Kidney (tissue), 14 donors: Measurements from ENCODE around the gene LRRC8C. TPM values are rescaled to one million over a fixed set of nuclear protein-coding genes. Genes with fewer than 3 reads are reported as not detected.

Experiments used
- DNase-seq, 5 donors: peaks; one replicate each; pipeline ENCODE4 v3.0.0-alpha.2; 2013 to 2020
- FAIRE-seq: peaks from 2 replicates; lab custom pipeline; 2012; peaks lifted over from hg19 to GRCh38; lab: Jason Lieb, UNC
- H3K27ac ChIP-seq, 2 donors: one replicate each; pipeline ENCODE4 v1.7.0; 2013; ENCODE audit warnings: low read depth in 2 of 2, low read length in 2 of 2, inconsistent platforms in 1 of 2
- H3K27me3 ChIP-seq: one replicate; pipeline ENCODE4 v1.7.1; 2013; ENCODE audit warnings: low read length, inconsistent platforms; ENCODE audit not compliant: control insufficient read depth, insufficient read depth
- H3K36me3 ChIP-seq, 3 donors: one replicate each; pipeline versions ENCODE4 v1.7.0 to v1.7.1; 2013; ENCODE audit warnings: low read length in 3 of 3, control low read depth in 1 of 3, inconsistent platforms in 1 of 3; ENCODE audit not compliant: insufficient read depth in 3 of 3, control insufficient read depth in 2 of 3
- H3K4me1 ChIP-seq, 3 donors: one replicate each; pipeline versions ENCODE4 v1.7.0 to v1.7.1; 2013; ENCODE audit warnings: low read length in 3 of 3, inconsistent platforms in 1 of 3, low read depth in 1 of 3; ENCODE audit not compliant: control insufficient read depth in 2 of 3, insufficient read depth in 2 of 3
- H3K4me3 ChIP-seq, 3 donors: one replicate each; pipeline versions ENCODE4 v1.7.0 to v1.8.1; 2013; ENCODE audit warnings: low read length in 3 of 3, control low read depth in 1 of 3, inconsistent platforms in 1 of 3
- H3K9ac ChIP-seq, 3 donors: one replicate each; pipeline versions ENCODE4 v1.7.0 to v1.7.1; 2013; ENCODE audit warnings: low read length in 3 of 3, control low read depth in 1 of 3, inconsistent platforms in 1 of 3
- H3K9me3 ChIP-seq, 3 donors: one replicate each; pipeline versions ENCODE4 v1.7.0 to v1.7.1; 2013; ENCODE audit warnings: low read length in 3 of 3, control low read depth in 1 of 3, inconsistent platforms in 1 of 3; ENCODE audit not compliant: control insufficient read depth in 2 of 3, insufficient read depth in 1 of 3
- CTCF ChIP-seq: IDR thresholded peaks from 3 replicates; pipeline ENCODE4 v1.5.1; 2012; ENCODE audit warnings: mild to moderate bottlenecking, moderate library complexity, borderline replicate concordance; ENCODE audit not compliant: insufficient read depth; ENCODE audit errors: extremely low read depth
- intact Hi-C: fragments of 100-400 bp; cut with DNase I; formaldehyde crosslinking; loops from one replicate; pipeline ENCODE4 v1.11.1; 2022
- polyA plus RNA-seq: library from polyadenylated mRNA; stranded (reverse); fragments of 350-450 nt; fragmentation: Illumina TruSeq; extraction: RNeasy Lipid Tissue Mini Kit (QIAGEN cat#74804); gene quantifications from one replicate; pipeline ENCODE4 v1.2.3, GENCODE V29; 2014; ENCODE audit warnings: low read depth, low replicate concordance; ENCODE audit not compliant: insufficient read depth
- total RNA-seq: library from RNA; stranded (reverse); fragmentation: NEBNext Ultra II Directional; extraction: Animal tissue kit (Norgen Biotek cat#: 25700); gene quantifications from one replicate; pipeline ENCODE4 v1.2.1, GENCODE V29; 2021
- donor health status: control.
- donor health status: control.
- donor health status: control.
- donor health status: control.
- donor health status: control.
- donor health status: DM: yes; HTN: yes; CAD: no.
- donor health status: Normal renal cell carcinoma (clear cell type).

The LRRC8C gene
- total and polyA plus RNA-seq, 2 donors from 2014 or later = 2.6 to 12.7 TPM

GRCh38 chr1:89746424-89747149, 113.7 kb downstream of the LRRC8C start:
- H3K9ac ChIP-seq = no peak overlapping the region
- H3K36me3 ChIP-seq = no peaks in the 10 kb centered on the region
- no peaks in the 10 kb centered on the region for H3K27me3 ChIP-seq
- intact Hi-C loops = no loop called here
- H3K4me3 ChIP-seq = no peak overlapping the region
- no peak overlapping the region for H3K27ac ChIP-seq
- DNase-seq (no peak), FAIRE-seq (no peak)
- no peak for TF ChIP-seq CTCF
- H3K9me3 ChIP-seq = no peaks in the 10 kb centered on the region
- H3K4me1 ChIP-seq = no peaks in the 10 kb centered on the region

GRCh38 chr1:89753761-89754160, 120.8 kb downstream of the LRRC8C start:
- Histone ChIP-seq H3K9me3 (no peaks in the 10 kb centered on the region), H3K27me3 (no peaks in the 10 kb centered on the region), H3K4me1 (peaks cover 0 to 13% (median 0%) of the 10 kb centered on the region in 3 donors), H3K4me3 (no peak overlapping the region), H3K27ac (no peak overlapping the region), H3K36me3 (no peaks in the 10 kb centered on the region), H3K9ac (no peak overlapping the region)
- intact Hi-C loops = no loop called here
- no peak for DNase-seq
- TF ChIP-seq CTCF = no peak
- FAIRE-seq = no peak

- H3K27me3 ChIP-seq = no peaks in the 10 kb centered on the region
- no peaks in the 10 kb centered on the region for H3K36me3 ChIP-seq
- H3K27ac ChIP-seq = no peak overlapping the region
- intact Hi-C loops = no loop called here
- H3K4me1 ChIP-seq = peaks cover 0 to 13% (median 0%) of the 10 kb centered on the region in 3 donors
- H3K9ac ChIP-seq = no peak overlapping the region
- no peak for TF ChIP-seq CTCF
- H3K4me3 ChIP-seq = no peak overlapping the region
- no peak for DNase-seq
- FAIRE-seq = no peak
- H3K9me3 ChIP-seq = no peaks in the 10 kb centered on the region
Measured at GRCh38 chr1:89754518-89754917, 121.6 kb downstream of the LRRC8C start.
